HG03457 (cell line): ENCODE measurements around the gene ZNF385C.
A peak's percentile ranks its signal among the peaks of the same experiment; 100 is the strongest.

Source experiments
- ATAC-seq: cut with Tn5 transposase; IDR thresholded peaks from one replicate; pipeline ENCODE4 v1.9.1; 2021; ENCODE audit warnings: moderate number of reproducible peaks; ENCODE audit not compliant: unreplicated experiment

ZNF385C gene

GRCh38 chr17:42125565-42125964 lies 27.3 kb upstream of the ZNF385C start:
- no peak for ATAC-seq

GRCh38 chr17:42124256-42124655 lies 26.0 kb upstream of the ZNF385C start:
- no peak for ATAC-seq

- ATAC-seq, result no peak
Observed at GRCh38 chr17:42122371-42123303, 24.4 kb upstream of the ZNF385C start, which contains the start of gene HSPB9. Gene HSPB9 (plus strand): TSS chr17:42122804. CDS start chr17:42122851, 47 bp downstream.

DNA sequence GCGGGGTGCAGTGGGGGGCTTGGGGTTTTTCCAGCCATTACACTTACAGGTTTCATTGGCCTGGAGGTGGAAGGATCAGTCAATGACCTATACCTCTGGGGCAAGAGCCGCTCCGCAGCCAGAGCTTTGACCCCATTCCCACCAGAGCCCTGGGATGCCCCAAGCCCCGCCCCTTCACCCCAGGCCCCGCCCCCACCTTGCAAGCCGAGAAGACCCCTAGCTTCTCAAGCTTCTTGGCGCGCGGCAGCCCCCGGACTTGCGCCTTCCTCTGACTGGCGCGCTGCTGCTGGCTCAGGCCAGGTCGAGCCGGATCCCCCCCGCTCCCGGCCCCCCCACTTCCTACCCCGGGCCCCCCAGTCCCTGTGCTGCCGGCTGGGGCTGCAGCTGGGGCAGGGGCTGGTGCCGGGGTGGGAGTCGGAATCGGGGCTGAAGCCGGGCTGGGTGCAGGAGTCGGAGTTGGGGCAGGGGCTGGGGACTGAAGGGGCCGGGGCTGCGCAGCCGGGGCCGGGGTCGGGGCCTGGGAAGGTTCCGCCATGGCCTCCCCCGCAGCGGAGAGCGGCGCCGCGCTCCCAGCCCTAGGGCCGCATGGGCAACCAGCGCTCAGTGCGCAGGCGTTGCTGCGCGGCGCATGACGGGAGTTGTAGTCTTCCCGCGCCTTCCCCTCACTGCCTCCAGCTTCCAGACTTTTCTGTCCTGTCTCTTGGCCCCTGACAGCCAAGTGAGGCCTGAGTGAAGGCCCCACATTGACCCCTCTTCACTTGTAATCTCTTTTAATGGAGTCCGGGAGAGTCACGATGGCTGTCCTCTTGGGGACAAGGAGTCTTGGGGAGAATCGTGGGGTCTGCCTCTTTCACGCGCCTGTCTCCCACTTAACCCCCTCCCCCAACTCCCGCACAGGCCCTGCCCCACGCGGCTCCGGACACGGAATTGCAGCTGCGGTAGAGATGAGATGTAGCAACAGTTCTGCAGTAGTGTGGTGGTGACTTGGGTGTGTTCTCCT lies 22.8 kb upstream of the ZNF385C start, which contains the start of gene KAT2A:
KAT2A (minus strand) TSS at position 598 of the 1,000 bp plus-strand sequence; CDS start at position 535, 63 bp downstream.
- ATAC-seq, result no peak

DNA sequence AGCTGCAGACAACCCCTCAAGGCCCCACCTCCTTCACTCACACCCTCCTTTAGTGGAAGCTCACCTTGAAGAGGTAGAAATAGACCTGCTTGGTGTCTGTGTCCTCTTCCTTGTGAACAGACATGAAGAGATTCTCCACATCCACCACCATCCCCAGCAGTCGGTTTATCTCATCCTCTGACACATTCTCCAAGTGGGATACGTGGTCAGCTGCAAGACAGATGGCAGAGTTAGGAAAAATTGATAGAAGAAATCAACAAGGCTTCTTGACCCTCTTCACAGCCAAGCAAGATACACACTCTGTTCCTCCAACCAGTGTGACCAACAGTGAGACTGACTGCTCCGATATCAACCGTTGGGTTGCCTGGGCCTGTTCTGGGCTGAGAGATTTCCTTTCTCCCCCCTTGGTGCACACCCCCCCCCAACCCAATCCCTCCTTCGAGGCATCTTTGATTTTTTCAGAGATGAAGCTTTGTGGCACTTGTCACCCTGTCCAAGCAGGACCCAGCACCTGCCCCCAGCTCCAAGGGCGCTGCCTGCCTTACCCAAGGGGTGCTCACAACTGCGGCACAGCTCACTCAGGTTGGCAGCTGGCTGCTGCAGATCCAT lies 22.0 kb upstream of the ZNF385C start:
- ATAC-seq, result no peak

DNA sequence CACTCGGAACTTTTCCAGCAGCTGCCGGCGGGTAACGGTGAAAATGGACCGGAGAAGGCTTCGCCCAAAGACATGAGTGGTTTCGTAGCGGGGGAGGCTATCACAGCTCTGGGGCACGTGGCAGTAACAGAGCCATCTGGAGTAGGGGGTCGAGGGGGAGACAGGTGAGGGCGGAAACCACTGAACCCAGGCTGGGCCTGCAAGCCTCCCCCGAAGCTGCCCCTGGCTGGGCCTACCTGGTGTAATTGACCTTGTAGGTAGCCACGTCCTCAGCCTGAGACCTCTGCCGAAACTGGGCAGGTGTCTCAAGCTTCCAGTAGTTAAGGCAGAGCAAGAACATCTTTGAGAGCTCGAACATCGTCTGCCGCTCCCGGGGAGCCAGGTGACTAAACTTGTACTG lies 21.0 kb upstream of the ZNF385C start:
- no peak for ATAC-seq

DNA sequence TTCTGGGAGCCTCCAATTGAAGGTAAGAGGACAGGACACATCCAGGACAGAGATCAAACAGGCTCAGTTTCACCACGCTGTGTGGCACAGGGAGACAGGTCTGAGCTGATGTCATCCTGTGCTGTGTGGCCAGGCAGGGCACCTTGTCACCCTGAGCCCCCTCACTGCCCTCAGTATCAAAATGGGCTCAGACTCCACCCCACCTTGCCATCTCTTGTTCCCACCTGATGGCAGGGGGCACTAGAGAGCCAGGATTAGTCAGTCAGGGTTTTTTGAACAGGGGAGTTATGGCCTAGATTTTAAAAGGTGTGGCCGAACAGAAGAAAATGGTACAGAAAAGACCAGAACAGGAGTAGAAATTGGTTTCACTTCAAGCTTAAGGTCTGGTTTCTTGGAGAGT lies 20.3 kb upstream of the ZNF385C start:
- no peak for ATAC-seq

DNA sequence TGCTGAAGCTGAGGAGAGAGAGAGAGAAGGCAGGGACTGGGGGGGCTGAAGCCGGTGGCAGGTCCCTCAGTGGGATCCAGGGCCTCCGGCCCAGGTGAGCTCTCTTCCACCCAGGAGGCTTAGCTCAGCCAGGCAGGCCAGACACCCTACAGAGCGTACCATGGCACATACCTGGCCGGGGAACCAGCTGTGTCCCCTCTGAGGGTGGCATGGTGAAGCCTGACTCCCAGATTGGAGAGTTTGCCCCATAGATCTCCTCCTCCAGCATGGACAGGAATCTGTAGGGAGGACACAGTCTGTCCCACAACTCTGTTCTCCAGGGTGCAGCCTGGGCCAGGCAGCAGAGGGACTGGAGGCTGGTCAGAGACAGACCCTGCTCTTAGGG lies 19.8 kb upstream of the ZNF385C start:
- no peak for ATAC-seq

DNA sequence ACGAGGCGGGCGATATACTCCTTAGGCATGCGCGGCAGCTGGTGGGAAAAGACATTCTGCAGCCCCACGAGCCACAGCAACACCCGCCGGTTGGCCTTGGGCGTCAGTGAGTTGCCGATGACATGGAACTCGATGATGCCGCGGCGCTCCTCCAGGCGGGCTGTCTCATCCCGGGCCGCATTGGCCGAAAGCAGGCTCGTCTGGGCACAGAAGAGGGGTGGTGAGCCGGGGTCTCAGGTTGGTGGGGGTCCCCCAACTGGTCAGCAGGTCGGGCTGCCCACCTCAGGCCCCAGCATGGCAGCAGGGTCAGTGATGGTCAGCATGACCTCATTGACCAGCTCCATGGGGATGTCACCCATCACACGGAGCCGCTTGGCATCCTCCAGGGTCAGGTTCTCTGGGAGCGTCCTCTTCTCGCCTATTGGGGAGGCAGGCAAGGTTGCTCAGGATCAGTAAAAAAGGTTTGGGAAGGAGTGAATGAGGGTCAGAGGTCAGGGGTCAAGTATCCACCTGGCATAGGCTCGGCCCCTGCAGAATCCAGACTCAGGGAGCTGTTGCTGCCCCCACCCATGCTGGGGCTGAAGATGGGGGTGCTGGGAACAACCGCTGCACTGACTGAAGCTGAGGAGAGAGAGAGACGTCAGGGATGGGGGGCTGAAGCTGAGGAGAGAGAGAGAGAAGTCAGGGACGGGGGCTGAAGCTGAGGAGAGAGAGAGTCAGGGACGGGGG lies 19.3 kb upstream of the ZNF385C start:
- ATAC-seq, result no peak

- ATAC-seq, result no peak
Observed at GRCh38 chr17:42116705-42117396, 18.6 kb upstream of the ZNF385C start.

- ATAC-seq, result no peak
Observed at GRCh38 chr17:42114118-42114517, 15.8 kb upstream of the ZNF385C start.

GRCh38 chr17:42113293-42114069 lies 15.2 kb upstream of the ZNF385C start:
- no peak for ATAC-seq

- peak; percentile 39 for ATAC-seq
Observed at GRCh38 chr17:42112552-42113176, 14.4 kb upstream of the ZNF385C start, which contains the start of gene DHX58. Gene DHX58 (minus strand): TSS chr17:42112714. CDS start chr17:42111892, 822 bp downstream.

GRCh38 chr17:42111871-42112551 lies 13.7 kb upstream of the ZNF385C start:
- no peak for ATAC-seq

GRCh38 chr17:42111265-42111636 lies 13.0 kb upstream of the ZNF385C start:
- no peak for ATAC-seq

GRCh38 chr17:42110301-42111264 lies 12.3 kb upstream of the ZNF385C start:
- ATAC-seq, result no peak

- no peak for ATAC-seq
Observed at GRCh38 chr17:42109086-42109485, 10.8 kb upstream of the ZNF385C start.
